ENCODE data around the gene PTPRD. TPM values are rescaled to one million over a fixed set of nuclear protein-coding genes. Genes with fewer than 3 reads are reported as not detected.

PTPRD gene
- total RNA-seq, 1 experiment from 2014 or later = not detected

DNA sequence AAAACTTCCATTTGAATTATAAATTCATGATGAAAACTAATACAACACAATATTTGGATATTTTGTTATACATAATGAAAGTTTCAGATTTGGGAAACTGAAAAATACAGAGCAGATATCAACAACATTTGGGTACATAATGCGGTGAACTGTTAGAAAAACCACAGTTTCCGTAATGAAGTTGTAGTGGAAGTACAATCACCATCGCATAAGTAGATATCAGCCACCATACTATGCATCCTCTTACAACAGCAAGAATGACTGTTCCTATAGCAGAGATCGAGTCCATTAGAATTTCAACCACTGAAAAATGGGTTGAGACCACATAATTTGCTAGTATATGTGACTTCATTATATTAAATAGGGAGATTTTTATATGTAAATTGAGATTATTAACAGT is 2043.0 kb downstream of the PTPRD start:
- Mint-ChIP-seq H3K9me3 (ENCODE audit: unreplicated experiment) (peaks cover 22% of the 10 kb centered on the region), H3K27ac (ENCODE audit: low read depth, unreplicated experiment) (no peak overlapping the region), H3K36me3 (ENCODE audit: insufficient read depth, unreplicated experiment) (no peaks in the 10 kb centered on the region), H3K4me1 (ENCODE audit: insufficient read depth, unreplicated experiment) (no peaks in the 10 kb centered on the region), H3K4me3 (ENCODE audit: unreplicated experiment) (no peak overlapping the region), H3K27me3 (ENCODE audit: insufficient read depth, unreplicated experiment) (no peaks in the 10 kb centered on the region)
- no peak for DNase-seq (ENCODE audit: unreplicated experiment)
- CTCF ChIA-PET = no interaction called here
- POLR2A ChIA-PET = no interaction called here
- TF ChIP-seq, protein P1, sequence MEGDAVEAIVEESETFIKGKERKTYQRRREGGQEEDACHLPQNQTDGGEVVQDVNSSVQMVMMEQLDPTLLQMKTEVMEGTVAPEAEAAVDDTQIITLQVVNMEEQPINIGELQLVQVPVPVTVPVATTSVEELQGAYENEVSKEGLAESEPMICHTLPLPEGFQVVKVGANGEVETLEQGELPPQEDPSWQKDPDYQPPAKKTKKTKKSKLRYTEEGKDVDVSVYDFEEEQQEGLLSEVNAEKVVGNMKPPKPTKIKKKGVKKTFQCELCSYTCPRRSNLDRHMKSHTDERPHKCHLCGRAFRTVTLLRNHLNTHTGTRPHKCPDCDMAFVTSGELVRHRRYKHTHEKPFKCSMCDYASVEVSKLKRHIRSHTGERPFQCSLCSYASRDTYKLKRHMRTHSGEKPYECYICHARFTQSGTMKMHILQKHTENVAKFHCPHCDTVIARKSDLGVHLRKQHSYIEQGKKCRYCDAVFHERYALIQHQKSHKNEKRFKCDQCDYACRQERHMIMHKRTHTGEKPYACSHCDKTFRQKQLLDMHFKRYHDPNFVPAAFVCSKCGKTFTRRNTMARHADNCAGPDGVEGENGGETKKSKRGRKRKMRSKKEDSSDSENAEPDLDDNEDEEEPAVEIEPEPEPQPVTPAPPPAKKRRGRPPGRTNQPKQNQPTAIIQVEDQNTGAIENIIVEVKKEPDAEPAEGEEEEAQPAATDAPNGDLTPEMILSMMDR (IDR thresholded peaks at IDR 0.05; ENCODE audit: unreplicated experiment) = no peak
- intact Hi-C loops (cut with micrococcal nuclease) = no loop called here
- no TSS peak for BruUV-seq (replicated peaks)

DNA sequence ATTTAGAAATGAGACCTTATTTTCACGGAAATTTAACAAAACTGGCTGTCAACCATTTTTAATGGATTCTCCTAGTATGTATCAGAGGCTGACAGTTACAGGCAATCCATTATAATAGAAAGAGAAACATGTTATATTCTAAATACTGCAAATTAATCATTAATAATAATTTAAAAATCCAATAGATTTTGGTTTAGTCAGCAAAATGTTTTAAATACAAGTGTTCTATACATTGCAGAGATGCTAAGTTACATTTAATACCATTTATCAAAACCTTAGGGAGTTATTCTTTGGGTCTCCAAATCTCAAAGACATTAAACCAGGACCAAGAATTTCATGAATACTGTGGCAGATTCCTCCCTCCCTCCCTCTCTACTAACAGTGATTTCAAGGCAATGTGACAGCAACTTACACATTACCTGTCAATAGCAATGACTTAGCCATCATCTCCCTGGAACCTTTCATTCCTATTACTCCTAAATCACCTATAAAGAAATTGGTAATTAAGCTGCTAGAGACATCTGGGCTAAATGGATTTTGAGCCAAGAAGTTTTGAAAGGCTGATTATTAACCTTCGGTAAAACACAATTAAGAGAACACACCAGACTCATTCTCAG is 2044.7 kb downstream of the PTPRD start:
- peaks cover 22% of the 10 kb centered on the region for H3K9me3 Mint-ChIP-seq (ENCODE audit: unreplicated experiment)
- TF ChIP-seq, protein P1 (IDR thresholded peaks at IDR 0.05; ENCODE audit: unreplicated experiment) = no peak
- H3K27ac Mint-ChIP-seq (ENCODE audit: low read depth, unreplicated experiment) = no peak overlapping the region
- intact Hi-C loops (cut with micrococcal nuclease) = no loop called here
- no TSS peak for BruUV-seq (replicated peaks)
- no peak overlapping the region for H3K4me3 Mint-ChIP-seq (ENCODE audit: unreplicated experiment)
- H3K4me1 Mint-ChIP-seq (ENCODE audit: insufficient read depth, unreplicated experiment) = no peaks in the 10 kb centered on the region
- ChIA-PET CTCF (interaction anchor here (0.5 kb wide), 1 partner anchor 1165 kb away, joined by 3 read pairs; no protein-coding TSS in a partner anchor), POLR2A (no interaction called here)
- no peaks in the 10 kb centered on the region for H3K36me3 Mint-ChIP-seq (ENCODE audit: insufficient read depth, unreplicated experiment)
- no peaks in the 10 kb centered on the region for H3K27me3 Mint-ChIP-seq (ENCODE audit: insufficient read depth, unreplicated experiment)
- no peak for DNase-seq (ENCODE audit: unreplicated experiment)

DNA sequence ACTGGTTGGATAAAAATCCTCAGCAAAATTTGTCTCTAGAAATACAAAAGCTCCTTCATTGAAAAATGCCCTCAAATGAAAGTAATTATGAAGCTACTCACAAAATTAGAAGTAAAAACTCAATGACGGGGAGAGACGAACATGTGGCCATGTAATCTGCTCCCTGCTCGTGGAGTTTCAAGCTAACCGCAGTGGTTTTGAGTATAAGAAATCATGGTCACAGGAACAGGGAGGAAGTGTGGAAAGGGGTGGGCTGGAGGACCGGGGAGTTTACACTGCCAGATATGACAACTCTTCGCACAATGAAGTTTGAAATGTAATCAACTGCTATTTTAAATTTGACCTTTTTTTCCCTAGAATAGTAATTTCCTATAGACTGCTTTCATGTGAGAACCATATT is 2047.8 kb downstream of the PTPRD start:
- POLR2A ChIA-PET = no interaction called here
- no peak for DNase-seq (ENCODE audit: unreplicated experiment)
- Mint-ChIP-seq H3K4me3 (ENCODE audit: unreplicated experiment) (no peak overlapping the region), H3K27ac (ENCODE audit: low read depth, unreplicated experiment) (no peak overlapping the region), H3K4me1 (ENCODE audit: insufficient read depth, unreplicated experiment) (no peaks in the 10 kb centered on the region), H3K27me3 (ENCODE audit: insufficient read depth, unreplicated experiment) (no peaks in the 10 kb centered on the region), H3K9me3 (ENCODE audit: unreplicated experiment) (peaks cover 22% of the 10 kb centered on the region), H3K36me3 (ENCODE audit: insufficient read depth, unreplicated experiment) (no peaks in the 10 kb centered on the region)
- intact Hi-C loops (cut with micrococcal nuclease) = no loop called here
- no TSS peak for BruUV-seq (replicated peaks)
- CTCF ChIA-PET = interaction anchor here (0.6 kb wide), 1 partner anchor 358 kb away, joined by 3 read pairs; no protein-coding TSS in a partner anchor
- TF ChIP-seq, protein P1 (IDR thresholded peaks at IDR 0.05; ENCODE audit: unreplicated experiment) = no peak

DNA sequence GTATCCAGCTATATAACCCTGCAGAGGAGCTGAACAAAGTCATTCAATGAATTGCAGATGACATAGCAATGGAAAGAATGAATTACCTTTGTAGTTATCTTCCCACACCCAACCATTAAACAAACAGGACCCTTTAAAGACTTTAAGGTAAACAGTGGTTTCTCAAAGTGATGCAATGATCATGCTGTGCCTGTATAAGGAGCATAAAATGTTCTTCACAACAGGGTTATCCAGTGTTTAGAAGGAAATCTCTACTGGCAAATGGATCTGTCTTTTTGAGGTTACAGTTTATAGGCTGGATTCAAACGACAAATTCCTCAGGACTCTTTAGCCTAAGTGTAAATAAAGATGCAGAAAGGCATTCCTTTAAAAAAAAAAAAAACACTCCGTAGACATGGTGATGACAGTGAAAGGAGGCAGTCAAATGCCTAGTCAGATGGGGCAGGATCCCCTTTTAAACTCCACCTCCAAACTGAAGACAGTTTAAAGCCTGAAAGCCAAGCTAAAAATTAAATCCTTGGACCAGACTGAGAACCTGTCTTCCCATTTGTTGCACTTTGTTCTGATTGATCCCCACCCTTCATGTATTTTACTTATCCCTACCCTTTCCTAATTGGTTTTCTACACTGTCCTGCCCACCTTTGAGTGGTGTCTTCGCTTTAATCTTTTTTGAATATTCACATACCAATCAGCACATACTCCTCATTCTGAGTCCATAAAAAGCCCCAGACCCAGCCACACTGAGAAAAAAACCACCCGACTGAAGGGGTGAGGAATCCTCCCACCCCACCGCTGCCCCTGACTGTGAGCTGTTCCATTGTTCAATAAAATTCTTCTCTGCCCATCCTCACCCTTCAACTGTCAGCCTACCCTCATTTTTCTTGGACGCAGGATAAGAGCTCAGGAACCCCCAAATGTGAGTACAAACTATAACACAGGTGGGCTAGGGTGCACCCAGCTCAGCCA is 2052.0 kb downstream of the PTPRD start:
- peak overlapping the region; percentile 43 for H3K27ac Mint-ChIP-seq (ENCODE audit: low read depth, unreplicated experiment)

More for the DNA sequence above, 2052.0 kb downstream of the PTPRD start:
- Mint-ChIP-seq H3K4me1 (ENCODE audit: insufficient read depth, unreplicated experiment) (peaks cover 12% of the 10 kb centered on the region), H3K36me3 (ENCODE audit: insufficient read depth, unreplicated experiment) (no peaks in the 10 kb centered on the region), H3K4me3 (ENCODE audit: unreplicated experiment) (no peak overlapping the region), H3K9me3 (ENCODE audit: unreplicated experiment) (no peaks in the 10 kb centered on the region), H3K27me3 (ENCODE audit: insufficient read depth, unreplicated experiment) (no peaks in the 10 kb centered on the region)
- TF ChIP-seq, protein P1 (IDR thresholded peaks at IDR 0.05; ENCODE audit: unreplicated experiment) = no peak
- intact Hi-C loops (cut with micrococcal nuclease) = no loop called here
- no TSS peak for BruUV-seq (replicated peaks)
- ChIA-PET POLR2A (interaction anchor here (0.7 kb wide), 1 partner anchor 337 kb away, joined by 6 read pairs; no protein-coding TSS in a partner anchor), CTCF (interaction anchor here (0.7 kb wide), 1 partner anchor 1273 kb away, joined by 3 read pairs; no protein-coding TSS in a partner anchor)
- no peak for DNase-seq (ENCODE audit: unreplicated experiment)
